H1 (cell line): ENCODE data around the gene XKR8. TPM values are rescaled to one million over a fixed set of nuclear protein-coding genes. Genes with fewer than 3 reads are reported as not detected.

Experiments
- CTCF ChIA-PET: fragments of 300-600 bp; sonication (Branson Sonifier 250); formaldehyde crosslinking; loops from one replicate; lab custom pipeline; 2021; ENCODE audit not compliant: partially characterized antibody; lab: Charles Lee
- POLR2A ChIA-PET: fragments of 300-600 bp; sonication (Branson Sonifier 250); formaldehyde crosslinking; loops from one replicate; lab custom pipeline; 2021; ENCODE audit warnings: inconsistent platforms; ENCODE audit not compliant: partially characterized antibody; lab: Charles Lee
- DNase-seq, 2 experiments: peaks; one replicate each; pipeline versions ENCODE4 v3.0.0 to v3.0.0-alpha.2; 2010 to 2022; ENCODE audit warnings: low spot score in 2 of 2, low read depth in 1 of 2, mixed read lengths in 1 of 2
- FAIRE-seq: peaks from 2 replicates; lab custom pipeline; 2011; peaks lifted over from hg19 to GRCh38; lab: Jason Lieb, UNC
- H2AFZ ChIP-seq: 2 replicates; pipeline ENCODE4 v1.8.1; 2012; ENCODE audit warnings: low read length, inconsistent platforms
- H2AK5ac ChIP-seq: 2 replicates; pipeline ENCODE4 v1.6.1; 2013; ENCODE audit warnings: low read depth, low read length
- H2BK120ac ChIP-seq: replicated peaks from 2 replicates; pipeline ENCODE3; 2013; ENCODE audit warnings: low read depth, low read length, inconsistent platforms
- H2BK12ac ChIP-seq: 2 replicates; pipeline ENCODE4 v1.6.1; 2013; ENCODE audit warnings: low read depth, low read length
- H2BK15ac ChIP-seq: 2 replicates; pipeline ENCODE4 v1.6.1; 2013; ENCODE audit warnings: low read length
- H2BK20ac ChIP-seq: 2 replicates; pipeline ENCODE4 v1.6.1; 2013; ENCODE audit warnings: low read length
- H2BK5ac ChIP-seq: 2 replicates; pipeline ENCODE4 v1.6.1; 2013; ENCODE audit warnings: low read depth, low read length
- H3K14ac ChIP-seq: 2 replicates; pipeline ENCODE4 v1.6.1; 2013; ENCODE audit warnings: inconsistent platforms; ENCODE audit not compliant: insufficient read length
- H3K18ac ChIP-seq: 2 replicates; pipeline ENCODE4 v1.6.1; 2013; ENCODE audit warnings: low read length; ENCODE audit errors: extremely low read depth
- H3K23ac ChIP-seq: 2 replicates; pipeline ENCODE4 v1.6.1; 2013; ENCODE audit warnings: inconsistent platforms; ENCODE audit not compliant: insufficient read length
- H3K23me2 ChIP-seq: 2 replicates; pipeline ENCODE4 v1.6.1; 2013; ENCODE audit warnings: low read depth, low read length
- H3K27ac ChIP-seq: 2 replicates; pipeline ENCODE4 v1.6.1; 2011; ENCODE audit warnings: low read depth, low read length, inconsistent platforms
- H3K27me3 ChIP-seq, 4 experiments: replicated peaks in 1 of 4; 1 replicate in 1 of 4; 2 replicates in 3 of 4; pipeline versions ENCODE4 v1.6.1 to v1.8.1; 2011 to 2013; ENCODE audit warnings: low read length in 3 of 4, mild to moderate bottlenecking in 3 of 4, inconsistent platforms in 2 of 4, mixed read lengths in 2 of 4, moderate library complexity in 1 of 4; ENCODE audit not compliant: control insufficient read depth in 3 of 4, insufficient read depth in 3 of 4; ENCODE audit errors: extremely low read depth in 1 of 4
- H3K36me3 ChIP-seq, 4 experiments: 2 replicates each; pipeline versions ENCODE4 v1.6.1 to v1.8.1; 2011 to 2013; ENCODE audit warnings: mild to moderate bottlenecking in 4 of 4, low read length in 3 of 4, moderate library complexity in 2 of 4, control low read depth in 1 of 4, inconsistent platforms in 1 of 4; ENCODE audit not compliant: insufficient read depth in 4 of 4, control insufficient read depth in 2 of 4
- H3K4ac ChIP-seq: replicated peaks from 2 replicates; pipeline ENCODE3; 2013; ENCODE audit warnings: low read length, low read depth, mixed read lengths, inconsistent platforms; ENCODE audit not compliant: insufficient read length
- H3K4me1 ChIP-seq, 4 experiments: replicated peaks in 1 of 4; 1 replicate in 1 of 4; 2 replicates in 3 of 4; pipeline versions ENCODE4 v1.6.1 to v1.8.1; 2011 to 2013; ENCODE audit warnings: low read length in 3 of 4, inconsistent platforms in 2 of 4, mixed read lengths in 1 of 4; ENCODE audit not compliant: insufficient read depth in 4 of 4, control insufficient read depth in 3 of 4
- H3K4me2 ChIP-seq, 2 experiments: 2 replicates each; pipeline versions ENCODE4 v1.6.1 to v1.8.1; 2011 to 2013; ENCODE audit warnings: low read depth in 2 of 2, low read length in 2 of 2, control low read depth in 1 of 2, inconsistent platforms in 1 of 2, mild to moderate bottlenecking in 1 of 2; ENCODE audit not compliant: insufficient read depth in 1 of 2
- H3K4me3 ChIP-seq, 4 experiments: fragments of 200-600, 300-600 bp in 1 of 4; sonication (generic), shearing (Covaris generic), sonication (Bioruptor Twin) in 1 of 4; 2 replicates each; pipeline versions ENCODE4 v1.5.1 to v1.8.1; 2011 to 2016; ENCODE audit warnings: low read length in 4 of 4, low read depth in 3 of 4, control low read depth in 2 of 4, inconsistent platforms in 2 of 4, mild to moderate bottlenecking in 2 of 4, mixed read lengths in 1 of 4, moderate library complexity in 1 of 4; ENCODE audit not compliant: insufficient read depth in 2 of 4; ENCODE audit errors: extremely low read depth in 1 of 4
- H3K56ac ChIP-seq: replicated peaks from 2 replicates; pipeline ENCODE3; 2013; ENCODE audit warnings: low read depth, mild to moderate bottlenecking, mixed read lengths, low read length, inconsistent platforms; ENCODE audit not compliant: insufficient read length
- H3K79me1 ChIP-seq: 2 replicates; pipeline ENCODE4 v1.6.1; 2013; ENCODE audit warnings: low read depth, low read length, control low read depth
- H3K79me2 ChIP-seq, 2 experiments: 2 replicates each; pipeline versions ENCODE4 v1.6.1 to v1.8.1; 2012 to 2013; ENCODE audit warnings: low read length in 2 of 2, mild to moderate bottlenecking in 2 of 2, inconsistent platforms in 1 of 2; ENCODE audit not compliant: insufficient read depth in 2 of 2, control insufficient read depth in 1 of 2
- H3K9ac ChIP-seq, 4 experiments: replicated peaks in 1 of 4; 1 replicate in 1 of 4; 2 replicates in 3 of 4; pipeline versions ENCODE4 v1.6.1 to v1.8.1; 2011 to 2013; ENCODE audit warnings: low read depth in 3 of 4, low read length in 3 of 4, control low read depth in 2 of 4, mild to moderate bottlenecking in 2 of 4, moderate library complexity in 2 of 4, inconsistent platforms in 1 of 4; ENCODE audit errors: extremely low read depth in 1 of 4
- H3K9me3 ChIP-seq, 2 experiments: 2 replicates each; pipeline versions ENCODE4 v1.6.1 to v1.8.1; 2012 to 2013; ENCODE audit warnings: mild to moderate bottlenecking in 2 of 2, moderate library complexity in 2 of 2, control low read depth in 1 of 2, inconsistent platforms in 1 of 2, low read depth in 1 of 2, low read length in 1 of 2, mixed read lengths in 1 of 2; ENCODE audit not compliant: insufficient read depth in 2 of 2
- H4K20me1 ChIP-seq, 2 experiments: replicated peaks in 1 of 2; 2 replicates each; pipeline versions ENCODE3 to v1.8.1; 2011 to 2013; ENCODE audit warnings: inconsistent platforms in 2 of 2, low read length in 2 of 2, mild to moderate bottlenecking in 1 of 2; ENCODE audit not compliant: insufficient read depth in 2 of 2, control insufficient read depth in 1 of 2
- H4K5ac ChIP-seq: 2 replicates; pipeline ENCODE4 v1.6.1; 2013; ENCODE audit warnings: low read length, low read depth, mixed read lengths, inconsistent platforms; ENCODE audit not compliant: insufficient read length
- H4K8ac ChIP-seq: 2 replicates; pipeline ENCODE4 v1.8.0; 2013; ENCODE audit warnings: mild to moderate bottlenecking, moderate library complexity, low read length, inconsistent platforms; ENCODE audit not compliant: insufficient read depth; ENCODE audit errors: extremely low read depth
- H4K91ac ChIP-seq: replicated peaks from 2 replicates; pipeline ENCODE3; 2013; ENCODE audit warnings: low read length, mixed read lengths, inconsistent platforms; ENCODE audit not compliant: insufficient read length
- BCL11A ChIP-seq, 2 experiments: IDR thresholded peaks; one replicate each; pipeline ENCODE4 v1.6.1; 2011; ENCODE audit warnings: low read depth in 2 of 2, low read length in 2 of 2, mild to moderate bottlenecking in 2 of 2
- CBX8 ChIP-seq: fragments of 300-800, 300-1000 bp; sonication (generic); IDR thresholded peaks from 2 replicates; pipeline ENCODE4 v1.7.1; 2016; ENCODE audit warnings: low read depth, low read length, borderline replicate concordance
- CREB1 ChIP-seq: IDR thresholded peaks from 2 replicates; pipeline ENCODE4 v1.6.1; 2012; ENCODE audit warnings: inconsistent platforms
- EP300 ChIP-seq, 2 experiments: IDR thresholded peaks; 1 replicate in 1 of 2; 2 replicates in 1 of 2; pipeline ENCODE4 v1.6.1; 2011 to 2012; ENCODE audit warnings: low read depth in 2 of 2, low read length in 2 of 2, mild to moderate bottlenecking in 2 of 2, borderline replicate concordance in 1 of 2, inconsistent platforms in 1 of 2, moderate library complexity in 1 of 2
- PHF8 ChIP-seq: fragments of 200-600 bp; sonication (generic); conservative IDR thresholded peaks from 2 replicates; pipeline ENCODE4 v1.7.1; 2012; ENCODE audit warnings: low read depth, mild to moderate bottlenecking, inconsistent platforms, low read length, moderate library complexity
- RAD21 ChIP-seq, 2 experiments: IDR thresholded peaks in 1 of 2; conservative IDR thresholded peaks in 1 of 2; 2 replicates each; pipeline ENCODE4 v1.6.1; 2011; ENCODE audit warnings: low read depth in 2 of 2, low read length in 2 of 2, improper control_type of control experiment in 1 of 2, inconsistent platforms in 1 of 2, mild to moderate bottlenecking in 1 of 2, moderate library complexity in 1 of 2
- RXRA ChIP-seq: IDR thresholded peaks from 2 replicates; pipeline ENCODE4 v1.6.1; 2011; ENCODE audit warnings: low read depth, mild to moderate bottlenecking, low read length, moderate library complexity; ENCODE audit not compliant: insufficient read depth
- SIRT6 ChIP-seq: IDR thresholded peaks from one replicate; pipeline ENCODE4 v1.7.1; 2012; ENCODE audit warnings: low read length, inconsistent platforms
- SIX5 ChIP-seq: IDR thresholded peaks from 2 replicates; pipeline ENCODE4 v1.6.1; 2011; ENCODE audit warnings: mild to moderate bottlenecking, low read depth, low read length
- SP1 ChIP-seq: IDR thresholded peaks from 2 replicates; pipeline ENCODE4 v1.6.1; 2011; ENCODE audit warnings: low read depth, low read length
- TAF1 ChIP-seq: IDR thresholded peaks from 2 replicates; pipeline ENCODE4 v1.6.1; 2011; ENCODE audit warnings: mild to moderate bottlenecking, low read depth, low read length
- WGBS, 2 experiments: shearing (Covaris generic) in 1 of 2; methylation state at CpG; one replicate each; pipeline versions ENCODE4 v1.1.6 to v1.1.7; 2013 to 2015; ENCODE audit warnings: low lambda C conversion rate in 2 of 2, mixed read lengths in 2 of 2, inconsistent platforms in 1 of 2, low coverage in 1 of 2, missing lambda C conversion rate in 1 of 2; ENCODE audit not compliant: insufficient replicate concordance in 2 of 2, insufficient coverage in 1 of 2, insufficient read length in 1 of 2; ENCODE audit errors: extremely low coverage in 1 of 2, missing lambda C conversion rate in 1 of 2; 5-methylcytosine and 5-hydroxymethylcytosine counted together
- polyA plus RNA-seq, 7 experiments: library from polyadenylated mRNA; depleted of rRNA in 3 of 7; stranded (reverse) in 5 of 7; unstranded in 2 of 7; fragments of >200 nt in 5 of 7; fragments of 200-250 nt in 2 of 7; gene quantifications; 1 replicate in 5 of 7; 2 replicates in 1 of 7; 4 replicates in 1 of 7; pipeline versions ENCODE4 v1.2.1 to v1.2.3, GENCODE V29; 2011 to 2013; ENCODE audit warnings: missing spikeins in 2 of 7, mixed read lengths in 2 of 7
- total RNA-seq: library from RNA; stranded (reverse); fragmentation: NEBNext Ultra II Directional; extraction: Animal tissue kit (Norgen Biotek cat#: 25700); gene quantifications from 2 replicates; pipeline ENCODE4 v1.2.1, GENCODE V29; 2021
- TF ChIP-seq, protein P1 (sequence below): IDR thresholded peaks from 2 replicates; pipeline ENCODE4 v1.6.1; 2011; ENCODE audit warnings: low read length, improper control_type of control experiment

XKR8 gene
- total and polyA plus RNA-seq, 2 of the 8 experiments (the other 6 are each of a cell fraction or from before 2014, with no cell fraction given) = 14.2 to 16.3 TPM

DNA sequence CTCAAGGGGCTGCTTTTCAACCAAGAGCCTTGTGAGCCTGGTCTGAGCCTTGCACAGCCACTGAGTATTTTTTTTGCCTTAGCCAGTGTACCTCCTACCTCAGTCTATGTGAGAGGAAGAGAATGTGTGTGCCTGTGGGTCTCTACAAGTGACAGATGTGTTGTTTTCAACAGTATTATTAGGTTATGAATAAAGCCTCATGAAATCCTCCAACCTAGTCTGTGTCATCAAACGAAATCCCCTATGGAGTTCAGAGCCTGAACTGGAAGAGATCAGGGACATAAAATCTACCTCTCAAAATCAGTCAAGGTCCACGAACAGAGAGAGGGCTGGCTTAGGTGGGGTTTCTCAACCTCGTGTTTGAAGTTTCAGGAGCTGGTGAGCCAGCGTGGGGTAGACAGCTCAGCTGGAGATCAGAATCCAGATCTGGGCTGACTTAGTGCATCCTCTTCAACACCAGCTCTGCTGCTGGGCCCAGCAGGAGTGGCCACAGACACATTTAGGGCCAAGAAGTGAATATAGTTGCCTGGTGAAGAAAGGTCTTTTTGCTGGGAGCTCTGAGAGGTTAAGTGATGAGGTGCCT lies 8.2 kb downstream of the XKR8 start:
- no peak overlapping the region for H2BK12ac ChIP-seq
- H2BK5ac ChIP-seq = no peak overlapping the region
- no peak overlapping the region for H2BK20ac ChIP-seq
- H3K4me1 ChIP-seq = no peaks in the 10 kb centered on the region
- CTCF ChIA-PET = interaction anchor here (0.6 to 1.8 kb wide), 5 partner anchors 12 to 150 kb away, joined by 3 to 7 read pairs (median 4); no protein-coding TSS in a partner anchor
- no peak overlapping the region for H4K8ac ChIP-seq
- no peaks in the 10 kb centered on the region for H3K79me2 ChIP-seq
- DNase-seq (no peak), FAIRE-seq (no peak)
- H3K79me1 ChIP-seq = no peaks in the 10 kb centered on the region
- no peak overlapping the region for H3K14ac ChIP-seq
- no peak overlapping the region for H3K23ac ChIP-seq
- H3K18ac ChIP-seq = no peak overlapping the region
- H2BK120ac ChIP-seq = no peak overlapping the region
- WGBS, 2 experiments = 75% methylated on average over 4 of the region's 4 CpGs; no CpG with 5 or more reads in 1 of the 2 experiments
- peaks cover 0 to 14% (median 7%) of the 10 kb centered on the region in 4 experiments; a peak in 4 of 8 replicates for H3K36me3 ChIP-seq
- H3K4ac ChIP-seq = no peak overlapping the region
- H4K91ac ChIP-seq = no peak overlapping the region
- H2AFZ ChIP-seq = no peak overlapping the region
- no peaks in the 10 kb centered on the region for H3K9me3 ChIP-seq
- POLR2A ChIA-PET = interaction anchor here (1.5 to 1.8 kb wide), 4 partner anchors 9 to 36 kb away, joined by 3 to 6 read pairs (median 4); partner anchors contain the start of gene XKR8
- H3K27ac ChIP-seq = no peak overlapping the region
- no peak overlapping the region for H2AK5ac ChIP-seq
- no peaks in the 10 kb centered on the region for H3K23me2 ChIP-seq
- H4K5ac ChIP-seq = no peak overlapping the region
- no peak overlapping the region for H3K56ac ChIP-seq
- H3K4me2 ChIP-seq = no peak overlapping the region
- peaks cover 0 to 2% of the 10 kb centered on the region in 2 experiments for H4K20me1 ChIP-seq
- H3K9ac ChIP-seq = no peak overlapping the region; a peak in 1 of 7 replicates
- H3K4me3 ChIP-seq = no peak overlapping the region
- no peaks in the 10 kb centered on the region for H3K27me3 ChIP-seq
- no peak overlapping the region for H2BK15ac ChIP-seq
- TF ChIP-seq RAD21 (IDR thresholded peaks at IDR 0.05 in 1 of 2, conservative IDR thresholded peaks at IDR 0.05 in 1 of 2; ENCODE audit: low read depth in 2 of 2, low read length in 2 of 2) (no peak), BCL11A (IDR thresholded peaks at IDR 0.05; ENCODE audit: low read depth in 2 of 2, low read length in 2 of 2) (no peak), CREB1 (no peak), SIX5 (no peak), SP1 (no peak), PHF8 (no peak), SIRT6 (no peak), RXRA (no peak), CBX8 (no peak), TAF1 (no peak), EP300 (IDR thresholded peaks at IDR 0.05; ENCODE audit: borderline replicate concordance in 1 of 2, low read depth in 2 of 2, low read length in 2 of 2) (no peak)
- TF ChIP-seq, protein P1, sequence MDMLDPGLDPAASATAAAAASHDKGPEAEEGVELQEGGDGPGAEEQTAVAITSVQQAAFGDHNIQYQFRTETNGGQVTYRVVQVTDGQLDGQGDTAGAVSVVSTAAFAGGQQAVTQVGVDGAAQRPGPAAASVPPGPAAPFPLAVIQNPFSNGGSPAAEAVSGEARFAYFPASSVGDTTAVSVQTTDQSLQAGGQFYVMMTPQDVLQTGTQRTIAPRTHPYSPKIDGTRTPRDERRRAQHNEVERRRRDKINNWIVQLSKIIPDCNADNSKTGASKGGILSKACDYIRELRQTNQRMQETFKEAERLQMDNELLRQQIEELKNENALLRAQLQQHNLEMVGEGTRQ = no peak
